Liver (tissue), 9 donors: Measurements from ENCODE around the gene GABRG2. TPM values are rescaled to one million over a fixed set of nuclear protein-coding genes. Genes with fewer than 3 reads are reported as not detected.

Experiments
- DNase-seq: peaks from one replicate; pipeline ENCODE4 v3.0.0-alpha.2; 2017; ENCODE audit warnings: low spot score
- H3K27ac ChIP-seq, 2 donors: one replicate each; pipeline ENCODE4 v1.7.0; 2013; ENCODE audit warnings: inconsistent platforms in 2 of 2, low read length in 2 of 2, control low read depth in 1 of 2, low read depth in 1 of 2, mild to moderate bottlenecking in 1 of 2
- H3K27me3 ChIP-seq, 4 donors: one replicate each; pipeline versions ENCODE4 v1.6.1 to v1.7.0; 2013; ENCODE audit warnings: low read length in 3 of 4, inconsistent platforms in 1 of 4, mild to moderate bottlenecking in 1 of 4, moderate library complexity in 1 of 4; ENCODE audit not compliant: control insufficient read depth in 4 of 4, insufficient read depth in 4 of 4
- H3K36me3 ChIP-seq, 4 donors: one replicate each; pipeline versions ENCODE4 v1.6.1 to v1.7.0; 2013; ENCODE audit warnings: low read length in 3 of 4, mild to moderate bottlenecking in 3 of 4, low read depth in 1 of 4, moderate library complexity in 1 of 4; ENCODE audit not compliant: control insufficient read depth in 4 of 4, insufficient read depth in 3 of 4
- H3K4me1 ChIP-seq, 4 donors: one replicate each; pipeline versions ENCODE4 v1.6.1 to v1.7.0; 2013; ENCODE audit warnings: low read length in 3 of 4, mild to moderate bottlenecking in 3 of 4, moderate library complexity in 1 of 4; ENCODE audit not compliant: control insufficient read depth in 4 of 4, insufficient read depth in 4 of 4
- H3K4me3 ChIP-seq, 3 donors: one replicate each; pipeline versions ENCODE4 v1.6.1 to v1.7.0; 2013; ENCODE audit warnings: low read length in 3 of 3, control low read depth in 1 of 3, low read depth in 1 of 3, mild to moderate bottlenecking in 1 of 3
- H3K9ac ChIP-seq, 2 donors: one replicate each; pipeline ENCODE4 v1.7.0; 2013; ENCODE audit warnings: low read length in 2 of 2, mild to moderate bottlenecking in 2 of 2, moderate library complexity in 2 of 2, control low read depth in 1 of 2, low read depth in 1 of 2
- H3K9me3 ChIP-seq, 4 donors: one replicate each; pipeline versions ENCODE4 v1.6.1 to v1.7.0; 2013; ENCODE audit warnings: low read length in 3 of 4; ENCODE audit not compliant: control insufficient read depth in 4 of 4
- EGR1 ChIP-seq, 2 donors: IDR thresholded peaks; 2 replicates each; pipeline ENCODE4 v1.6.1; 2016 to 2018; ENCODE audit warnings: antibody characterized with exemption in 2 of 2, low read depth in 2 of 2
- FOXA1 ChIP-seq: IDR thresholded peaks from 2 replicates; pipeline ENCODE4 v1.6.1; 2016; ENCODE audit warnings: antibody characterized with exemption
- GABPA ChIP-seq, 2 donors: IDR thresholded peaks in 1 of 2; conservative IDR thresholded peaks in 1 of 2; 2 replicates each; pipeline ENCODE4 v1.6.1; 2016; ENCODE audit warnings: antibody characterized with exemption in 2 of 2, mild to moderate bottlenecking in 1 of 2, moderate library complexity in 1 of 2
- HNF4A ChIP-seq, 2 donors: conservative IDR thresholded peaks; 2 replicates each; pipeline ENCODE4 v1.6.1; 2016; ENCODE audit warnings: antibody characterized with exemption in 2 of 2, mild to moderate bottlenecking in 2 of 2
- SP1 ChIP-seq: IDR thresholded peaks from 2 replicates; pipeline ENCODE4 v1.6.1; 2018; ENCODE audit warnings: antibody characterized with exemption, mild to moderate bottlenecking
- TAF1 ChIP-seq: conservative IDR thresholded peaks from 2 replicates; pipeline ENCODE4 v1.6.1; 2016; ENCODE audit warnings: antibody characterized with exemption, mild to moderate bottlenecking
- YY1 ChIP-seq: IDR thresholded peaks from 2 replicates; pipeline ENCODE4 v1.6.1; 2016; ENCODE audit warnings: antibody characterized with exemption, mild to moderate bottlenecking
- WGBS: extraction: QIAGEN DNeasy Blood & Tissue Kit; methylation state at CpG from one replicate; pipeline ENCODE4 v1.1.7; 2013; 5-methylcytosine and 5-hydroxymethylcytosine counted together
- polyA plus RNA-seq, 2 donors: library from polyadenylated mRNA; stranded (reverse) in 1 of 2; unstranded in 1 of 2; fragments of 200-250 nt in 1 of 2; fragments of >200 nt in 1 of 2; fragmentation: Nextera tagmentation in 1 of 2; extraction: Ambion mirVana in 1 of 2; gene quantifications; one replicate each; pipeline versions ENCODE4 v1.2.1 to v1.2.3, GENCODE V29; 2013 to 2015
- total RNA-seq, 2 donors: library from RNA; depleted of rRNA; stranded (reverse); fragments of >200 nt; gene quantifications; one replicate each; pipeline ENCODE4 v1.2.3, GENCODE V29; 2014
- TF ChIP-seq, protein P1 (sequence below): IDR thresholded peaks from 2 replicates; pipeline ENCODE4 v1.6.1; 2016; ENCODE audit warnings: antibody characterized with exemption
- TF ChIP-seq, protein P2 (sequence below): IDR thresholded peaks from 2 replicates; pipeline ENCODE4 v1.6.1; 2016; ENCODE audit warnings: antibody characterized with exemption, mild to moderate bottlenecking
- TF ChIP-seq, protein P3 (sequence below): IDR thresholded peaks from 2 replicates; pipeline ENCODE4 v1.6.1; 2016; ENCODE audit warnings: antibody characterized with exemption
- donor health status: healthy.
- donor health status: healthy.
- donor health status: healthy.
- donor health status: healthy.
- donor health status: healthy.

The GABRG2 gene
- total and polyA plus RNA-seq, 4 donors = under 0.01 TPM; not detected in 3

DNA sequence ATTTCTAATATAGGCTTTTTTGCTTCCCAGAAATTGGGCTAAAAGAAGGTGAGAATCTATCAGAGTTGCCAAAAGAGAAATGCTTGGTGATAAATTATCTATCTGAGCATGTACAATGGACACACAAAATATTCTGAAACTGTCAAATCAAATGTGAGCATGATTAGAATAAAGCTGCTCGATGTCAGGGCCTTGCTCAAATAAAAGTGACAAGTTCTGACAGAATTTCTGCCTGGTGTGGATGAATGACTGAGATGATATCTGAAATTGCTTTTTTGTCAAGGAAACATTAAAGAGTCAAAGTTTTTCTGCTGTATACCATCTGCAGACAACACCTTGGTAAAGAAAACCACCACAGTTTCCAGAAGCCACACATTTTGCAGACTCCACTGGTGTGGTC lies 128.8 kb downstream of the GABRG2 start:
- Histone ChIP-seq H3K4me3 (no peak overlapping the region), H3K9ac (no peak overlapping the region), H3K27ac (no peak overlapping the region), H3K36me3 (no peaks in the 10 kb centered on the region), H3K27me3 (no peaks in the 10 kb centered on the region), H3K4me1 (no peaks in the 10 kb centered on the region), H3K9me3 (no peaks in the 10 kb centered on the region)
- WGBS = 37% methylated on average over 1 of the region's 1 CpG
- TF ChIP-seq HNF4A (conservative IDR thresholded peaks at IDR 0.05) = no peak
- TF ChIP-seq, protein P1, sequence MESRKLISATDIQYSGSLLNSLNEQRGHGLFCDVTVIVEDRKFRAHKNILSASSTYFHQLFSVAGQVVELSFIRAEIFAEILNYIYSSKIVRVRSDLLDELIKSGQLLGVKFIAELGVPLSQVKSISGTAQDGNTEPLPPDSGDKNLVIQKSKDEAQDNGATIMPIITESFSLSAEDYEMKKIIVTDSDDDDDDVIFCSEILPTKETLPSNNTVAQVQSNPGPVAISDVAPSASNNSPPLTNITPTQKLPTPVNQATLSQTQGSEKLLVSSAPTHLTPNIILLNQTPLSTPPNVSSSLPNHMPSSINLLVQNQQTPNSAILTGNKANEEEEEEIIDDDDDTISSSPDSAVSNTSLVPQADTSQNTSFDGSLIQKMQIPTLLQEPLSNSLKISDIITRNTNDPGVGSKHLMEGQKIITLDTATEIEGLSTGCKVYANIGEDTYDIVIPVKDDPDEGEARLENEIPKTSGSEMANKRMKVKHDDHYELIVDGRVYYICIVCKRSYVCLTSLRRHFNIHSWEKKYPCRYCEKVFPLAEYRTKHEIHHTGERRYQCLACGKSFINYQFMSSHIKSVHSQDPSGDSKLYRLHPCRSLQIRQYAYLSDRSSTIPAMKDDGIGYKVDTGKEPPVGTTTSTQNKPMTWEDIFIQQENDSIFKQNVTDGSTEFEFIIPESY = no peak
- TF ChIP-seq EGR1 (IDR thresholded peaks at IDR 0.05; ENCODE audit: low read depth in 2 of 2) = no peak
- no peak for TF ChIP-seq TAF1
- TF ChIP-seq SP1 = no peak
- no peak for DNase-seq

DNA sequence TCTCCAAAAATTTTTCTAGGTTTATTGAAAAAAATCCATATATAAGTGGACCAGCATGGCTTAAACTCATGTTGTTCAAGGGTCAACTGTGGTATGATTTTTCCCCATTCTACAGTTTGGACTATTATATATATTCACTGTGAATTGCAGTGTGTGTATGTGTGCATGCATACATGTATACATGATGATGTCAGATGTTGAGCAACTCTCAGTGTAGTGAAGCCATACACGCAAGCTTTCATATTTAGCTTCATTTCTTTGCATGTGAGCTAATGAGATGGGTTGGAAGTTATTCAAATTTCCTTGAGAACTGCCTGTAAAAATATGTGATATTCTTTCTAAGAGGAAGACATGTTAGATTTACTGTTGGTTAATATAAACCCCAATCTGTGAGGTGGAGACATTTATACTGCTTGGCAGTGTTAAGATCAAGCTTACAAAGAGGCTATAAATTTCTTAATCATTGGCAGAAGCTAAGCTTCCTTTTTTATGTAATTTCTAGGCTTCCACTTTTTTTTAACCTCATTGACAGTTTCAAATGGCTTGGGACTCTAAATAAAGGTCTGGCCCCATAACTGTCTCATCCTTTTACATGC lies 134.8 kb downstream of the GABRG2 start:
- TF ChIP-seq, protein P2, sequence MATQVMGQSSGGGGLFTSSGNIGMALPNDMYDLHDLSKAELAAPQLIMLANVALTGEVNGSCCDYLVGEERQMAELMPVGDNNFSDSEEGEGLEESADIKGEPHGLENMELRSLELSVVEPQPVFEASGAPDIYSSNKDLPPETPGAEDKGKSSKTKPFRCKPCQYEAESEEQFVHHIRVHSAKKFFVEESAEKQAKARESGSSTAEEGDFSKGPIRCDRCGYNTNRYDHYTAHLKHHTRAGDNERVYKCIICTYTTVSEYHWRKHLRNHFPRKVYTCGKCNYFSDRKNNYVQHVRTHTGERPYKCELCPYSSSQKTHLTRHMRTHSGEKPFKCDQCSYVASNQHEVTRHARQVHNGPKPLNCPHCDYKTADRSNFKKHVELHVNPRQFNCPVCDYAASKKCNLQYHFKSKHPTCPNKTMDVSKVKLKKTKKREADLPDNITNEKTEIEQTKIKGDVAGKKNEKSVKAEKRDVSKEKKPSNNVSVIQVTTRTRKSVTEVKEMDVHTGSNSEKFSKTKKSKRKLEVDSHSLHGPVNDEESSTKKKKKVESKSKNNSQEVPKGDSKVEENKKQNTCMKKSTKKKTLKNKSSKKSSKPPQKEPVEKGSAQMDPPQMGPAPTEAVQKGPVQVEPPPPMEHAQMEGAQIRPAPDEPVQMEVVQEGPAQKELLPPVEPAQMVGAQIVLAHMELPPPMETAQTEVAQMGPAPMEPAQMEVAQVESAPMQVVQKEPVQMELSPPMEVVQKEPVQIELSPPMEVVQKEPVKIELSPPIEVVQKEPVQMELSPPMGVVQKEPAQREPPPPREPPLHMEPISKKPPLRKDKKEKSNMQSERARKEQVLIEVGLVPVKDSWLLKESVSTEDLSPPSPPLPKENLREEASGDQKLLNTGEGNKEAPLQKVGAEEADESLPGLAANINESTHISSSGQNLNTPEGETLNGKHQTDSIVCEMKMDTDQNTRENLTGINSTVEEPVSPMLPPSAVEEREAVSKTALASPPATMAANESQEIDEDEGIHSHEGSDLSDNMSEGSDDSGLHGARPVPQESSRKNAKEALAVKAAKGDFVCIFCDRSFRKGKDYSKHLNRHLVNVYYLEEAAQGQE = no peak
- TF ChIP-seq YY1 = no peak
- TF ChIP-seq, protein P1 = no peak
- no peak for TF ChIP-seq FOXA1
- no peak for TF ChIP-seq EGR1 (IDR thresholded peaks at IDR 0.05; ENCODE audit: low read depth in 2 of 2)
- TF ChIP-seq GABPA (IDR thresholded peaks at IDR 0.05 in 1 of 2, conservative IDR thresholded peaks at IDR 0.05 in 1 of 2) = no peak
- TF ChIP-seq HNF4A (conservative IDR thresholded peaks at IDR 0.05) = no peak
- TF ChIP-seq, protein P3, sequence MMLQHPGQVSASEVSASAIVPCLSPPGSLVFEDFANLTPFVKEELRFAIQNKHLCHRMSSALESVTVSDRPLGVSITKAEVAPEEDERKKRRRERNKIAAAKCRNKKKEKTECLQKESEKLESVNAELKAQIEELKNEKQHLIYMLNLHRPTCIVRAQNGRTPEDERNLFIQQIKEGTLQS = no peak
- DNase-seq = no peak
- Histone ChIP-seq H3K27ac (no peak overlapping the region), H3K9me3 (no peaks in the 10 kb centered on the region), H3K4me3 (no peak overlapping the region), H3K36me3 (no peaks in the 10 kb centered on the region), H3K4me1 (no peaks in the 10 kb centered on the region), H3K27me3 (peaks cover 0 to 4% (median 0%) of the 10 kb centered on the region in 4 donors), H3K9ac (no peak overlapping the region)
- WGBS = 72% methylated on average over 1 of the region's 1 CpG

Other genes with a start within 250 kb of the GABRG2 start
- not detected for gene GABRA1, start 219.7 kb upstream of the GABRG2 start, total RNA-seq
- gene GABRA1, start 219.7 kb upstream of the GABRG2 start, polyA plus RNA-seq = not detected